K562 (cell line): ENCODE results near the gene SARS1. TPM values are rescaled to one million over a fixed set of nuclear protein-coding genes. Genes with fewer than 3 reads are reported as not detected.

Experiments
- CHD2 ChIP-seq: IDR thresholded peaks from 2 replicates; pipeline ENCODE4 v1.6.1; 2011; ENCODE audit warnings: low read depth, low read length
- CTBP1 ChIP-seq: fragments of 450-650 bp; IDR thresholded peaks from 2 replicates; pipeline ENCODE4 v1.6.1; 2016; ENCODE audit warnings: borderline replicate concordance
- DACH1 ChIP-seq: fragments of 450-650 bp; IDR thresholded peaks from 2 replicates; pipeline ENCODE4 v1.6.1; 2018; ENCODE audit not compliant: partially characterized antibody
- LEF1 ChIP-seq: fragments of 450-650 bp; IDR thresholded peaks from 2 replicates; pipeline ENCODE4 v1.6.1; 2016; ENCODE audit warnings: mild to moderate bottlenecking
- NR2C2 ChIP-seq, 2 experiments: fragments of 200-800 bp in 1 of 2; sonication (Bioruptor generic) in 1 of 2; sonication (generic) in 1 of 2; formaldehyde crosslinking in 1 of 2; IDR thresholded peaks; 2 replicates each; pipeline versions ENCODE4 v1.6.1 to v1.8.0; 2016 to 2022; ENCODE audit warnings: mild to moderate bottlenecking in 1 of 2, missing compliant biosample characterization in 1 of 2, missing genetic modification characterization in 1 of 2, missing genetic modification reagents in 1 of 2
- RAD51 ChIP-seq: fragments of 450-650 bp; IDR thresholded peaks from 2 replicates; pipeline ENCODE4 v1.7.1; 2016; ENCODE audit warnings: low read depth, mild to moderate bottlenecking, borderline replicate concordance
- SREBF1 ChIP-seq: fragments of 150-350 bp; IDR thresholded peaks from 2 replicates; pipeline ENCODE4 v1.6.1; 2014; ENCODE audit warnings: antibody characterized with exemption, low read depth, low read length, borderline replicate concordance
- STAG1 ChIP-seq: sonication (generic); formaldehyde crosslinking; IDR thresholded peaks from 2 replicates; pipeline ENCODE4 v1.5.0; 2020; ENCODE audit warnings: missing genetic modification reagents, borderline replicate concordance
- TEAD2 ChIP-seq: fragments of 450-650 bp; IDR thresholded peaks from 2 replicates; pipeline ENCODE4 v1.6.1; 2016; ENCODE audit warnings: missing genetic modification characterization, control low read depth, missing compliant biosample characterization
- ZNF232 ChIP-seq: sonication (generic); formaldehyde crosslinking; IDR thresholded peaks from 2 replicates; pipeline ENCODE4 v1.8.0; 2022; ENCODE audit warnings: mild to moderate bottlenecking, missing genetic modification reagents
- polyA plus RNA-seq, 8 experiments: library from polyadenylated mRNA; depleted of rRNA in 4 of 8; stranded (reverse) in 5 of 8; unstranded in 3 of 8; fragments of >200 nt; fragmentation: Nextera tagmentation in 2 of 8; fragmentation: Illumina TruSeq in 1 of 8; extraction: Ambion mirVana in 2 of 8; extraction: Trizol in 1 of 8; gene quantifications; 2 replicates each; pipeline versions ENCODE4 v1.2.1 to v1.2.3, GENCODE V29; 2011 to 2014; ENCODE audit warnings: inconsistent platforms in 1 of 8, missing spikeins in 1 of 8
- total RNA-seq, 7 experiments: library from RNA; depleted of rRNA in 6 of 7; stranded (reverse); fragments of >200 nt in 6 of 7; fragmentation: Illumina TruSeq in 2 of 7; extraction: Trizol in 2 of 7; gene quantifications; 2 replicates each; pipeline versions ENCODE4 v1.2.1 to v1.2.3, GENCODE V29; 2011 to 2021; ENCODE audit warnings: low replicate concordance in 1 of 7
- TF ChIP-seq, protein P1 (sequence below), 2 experiments: fragments of 450-650 bp; IDR thresholded peaks; 2 replicates each; pipeline ENCODE4 v1.6.1; 2018; ENCODE audit warnings: mild to moderate bottlenecking in 2 of 2, low read depth in 1 of 2; ENCODE audit not compliant: partially characterized antibody in 2 of 2
- TF ChIP-seq, protein P2 (sequence below): fragments of 450-650 bp; conservative IDR thresholded peaks from 2 replicates; pipeline ENCODE4 v1.6.1; 2016; ENCODE audit warnings: missing genetic modification characterization, low read depth, mild to moderate bottlenecking, control low read depth, missing compliant biosample characterization
- TF ChIP-seq, protein P3 (sequence below): fragments of 250-450 bp; sonication (Bioruptor Pico); IDR thresholded peaks from 2 replicates; pipeline ENCODE4 v1.8.0; 2022; ENCODE audit warnings: inconsistent platforms, mild to moderate bottlenecking, moderate library complexity, borderline replicate concordance
- TF ChIP-seq, protein P4 (sequence below): fragments of 450-650 bp; formaldehyde crosslinking; IDR thresholded peaks from 2 replicates; pipeline ENCODE4 v1.4.0; 2020; ENCODE audit warnings: mild to moderate bottlenecking
- TF ChIP-seq, protein P5 (sequence below), 2 experiments: fragments of 450-650 bp; conservative IDR thresholded peaks; 2 replicates each; pipeline ENCODE4 v1.6.1; 2017; ENCODE audit warnings: mild to moderate bottlenecking in 2 of 2, moderate library complexity in 2 of 2

SARS1 gene
- total and polyA plus RNA-seq, 9 of the 15 experiments (the other 6 are each of a cell fraction or from before 2014, with no cell fraction given): 221 to 623 (median 254) TPM

DNA sequence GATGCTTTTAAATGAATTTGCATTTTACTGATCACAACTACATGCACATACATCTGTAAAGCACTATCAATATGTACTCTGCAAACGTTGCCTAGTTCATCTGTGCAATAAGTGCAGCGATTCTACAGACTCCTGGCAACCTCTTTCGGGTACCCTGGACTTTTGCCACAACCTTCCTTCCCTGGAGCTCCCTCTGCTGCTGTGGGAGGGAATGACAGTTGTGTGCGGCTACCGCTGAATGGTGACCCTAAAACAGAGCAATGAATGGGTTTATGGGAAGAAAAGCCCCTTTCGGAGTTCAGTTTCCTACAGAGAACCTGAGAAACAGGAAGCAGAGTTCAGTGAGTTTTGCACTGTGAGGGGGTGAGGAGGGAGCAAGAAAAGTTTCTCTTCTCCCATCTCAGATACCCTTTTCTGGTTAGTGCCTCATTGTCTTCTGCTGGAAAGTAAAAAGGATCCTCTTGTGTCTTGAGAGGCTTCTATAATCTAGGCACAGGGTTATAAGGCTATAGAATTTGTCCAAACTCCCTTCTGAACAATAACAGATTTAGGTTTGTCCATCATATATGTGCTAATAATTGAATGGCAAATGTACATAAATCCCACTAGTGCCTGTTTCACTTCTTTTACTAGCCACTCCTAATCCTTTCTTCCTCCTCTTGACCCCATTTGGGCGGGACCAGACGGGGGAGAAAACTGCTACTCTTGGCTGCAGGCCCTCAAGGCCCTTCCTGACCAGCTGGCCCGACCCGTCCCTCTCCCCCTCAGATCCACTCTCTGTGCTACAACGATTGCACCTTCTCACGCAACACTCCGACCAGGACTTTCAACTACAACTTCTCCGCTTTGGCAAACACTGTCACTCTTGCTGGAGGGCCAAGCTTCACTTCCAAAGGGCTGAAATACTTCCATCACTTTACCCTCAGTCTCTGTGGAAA is 19.8 kb upstream of the SARS1 start (continued):
- TF ChIP-seq, protein P1, sequence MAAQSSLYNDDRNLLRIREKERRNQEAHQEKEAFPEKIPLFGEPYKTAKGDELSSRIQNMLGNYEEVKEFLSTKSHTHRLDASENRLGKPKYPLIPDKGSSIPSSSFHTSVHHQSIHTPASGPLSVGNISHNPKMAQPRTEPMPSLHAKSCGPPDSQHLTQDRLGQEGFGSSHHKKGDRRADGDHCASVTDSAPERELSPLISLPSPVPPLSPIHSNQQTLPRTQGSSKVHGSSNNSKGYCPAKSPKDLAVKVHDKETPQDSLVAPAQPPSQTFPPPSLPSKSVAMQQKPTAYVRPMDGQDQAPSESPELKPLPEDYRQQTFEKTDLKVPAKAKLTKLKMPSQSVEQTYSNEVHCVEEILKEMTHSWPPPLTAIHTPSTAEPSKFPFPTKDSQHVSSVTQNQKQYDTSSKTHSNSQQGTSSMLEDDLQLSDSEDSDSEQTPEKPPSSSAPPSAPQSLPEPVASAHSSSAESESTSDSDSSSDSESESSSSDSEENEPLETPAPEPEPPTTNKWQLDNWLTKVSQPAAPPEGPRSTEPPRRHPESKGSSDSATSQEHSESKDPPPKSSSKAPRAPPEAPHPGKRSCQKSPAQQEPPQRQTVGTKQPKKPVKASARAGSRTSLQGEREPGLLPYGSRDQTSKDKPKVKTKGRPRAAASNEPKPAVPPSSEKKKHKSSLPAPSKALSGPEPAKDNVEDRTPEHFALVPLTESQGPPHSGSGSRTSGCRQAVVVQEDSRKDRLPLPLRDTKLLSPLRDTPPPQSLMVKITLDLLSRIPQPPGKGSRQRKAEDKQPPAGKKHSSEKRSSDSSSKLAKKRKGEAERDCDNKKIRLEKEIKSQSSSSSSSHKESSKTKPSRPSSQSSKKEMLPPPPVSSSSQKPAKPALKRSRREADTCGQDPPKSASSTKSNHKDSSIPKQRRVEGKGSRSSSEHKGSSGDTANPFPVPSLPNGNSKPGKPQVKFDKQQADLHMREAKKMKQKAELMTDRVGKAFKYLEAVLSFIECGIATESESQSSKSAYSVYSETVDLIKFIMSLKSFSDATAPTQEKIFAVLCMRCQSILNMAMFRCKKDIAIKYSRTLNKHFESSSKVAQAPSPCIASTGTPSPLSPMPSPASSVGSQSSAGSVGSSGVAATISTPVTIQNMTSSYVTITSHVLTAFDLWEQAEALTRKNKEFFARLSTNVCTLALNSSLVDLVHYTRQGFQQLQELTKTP (IDR thresholded peaks at IDR 0.05; ENCODE audit: low read depth in 1 of 2, partially characterized antibody in 2 of 2): no peak
- TF ChIP-seq, protein P2, sequence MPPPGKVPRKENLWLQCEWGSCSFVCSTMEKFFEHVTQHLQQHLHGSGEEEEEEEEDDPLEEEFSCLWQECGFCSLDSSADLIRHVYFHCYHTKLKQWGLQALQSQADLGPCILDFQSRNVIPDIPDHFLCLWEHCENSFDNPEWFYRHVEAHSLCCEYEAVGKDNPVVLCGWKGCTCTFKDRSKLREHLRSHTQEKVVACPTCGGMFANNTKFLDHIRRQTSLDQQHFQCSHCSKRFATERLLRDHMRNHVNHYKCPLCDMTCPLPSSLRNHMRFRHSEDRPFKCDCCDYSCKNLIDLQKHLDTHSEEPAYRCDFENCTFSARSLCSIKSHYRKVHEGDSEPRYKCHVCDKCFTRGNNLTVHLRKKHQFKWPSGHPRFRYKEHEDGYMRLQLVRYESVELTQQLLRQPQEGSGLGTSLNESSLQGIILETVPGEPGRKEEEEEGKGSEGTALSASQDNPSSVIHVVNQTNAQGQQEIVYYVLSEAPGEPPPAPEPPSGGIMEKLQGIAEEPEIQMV (tag): no peak
- TF ChIP-seq ZNF232 (CRISPR knock-in tag) (no peak), STAG1 (CRISPR knock-in tag) (peak; percentile 22; the same call in 1 of the 2 replicates), CHD2 (no peak), SREBF1 (no peak), DACH1 (no peak), CTBP1 (peak; percentile 27; the same call in 1 of the 2 replicates), LEF1 (no peak), RAD51 (no peak), NR2C2 (CRISPR knock-in tag; IDR thresholded peaks at IDR 0.05) (no peak), NR2C2 (tag; IDR thresholded peaks at IDR 0.05) (no peak), TEAD2 (no peak)
- TF ChIP-seq, protein P3, sequence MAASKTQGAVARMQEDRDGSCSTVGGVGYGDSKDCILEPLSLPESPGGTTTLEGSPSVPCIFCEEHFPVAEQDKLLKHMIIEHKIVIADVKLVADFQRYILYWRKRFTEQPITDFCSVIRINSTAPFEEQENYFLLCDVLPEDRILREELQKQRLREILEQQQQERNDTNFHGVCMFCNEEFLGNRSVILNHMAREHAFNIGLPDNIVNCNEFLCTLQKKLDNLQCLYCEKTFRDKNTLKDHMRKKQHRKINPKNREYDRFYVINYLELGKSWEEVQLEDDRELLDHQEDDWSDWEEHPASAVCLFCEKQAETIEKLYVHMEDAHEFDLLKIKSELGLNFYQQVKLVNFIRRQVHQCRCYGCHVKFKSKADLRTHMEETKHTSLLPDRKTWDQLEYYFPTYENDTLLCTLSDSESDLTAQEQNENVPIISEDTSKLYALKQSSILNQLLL: no peak
- TF ChIP-seq, protein P4, sequence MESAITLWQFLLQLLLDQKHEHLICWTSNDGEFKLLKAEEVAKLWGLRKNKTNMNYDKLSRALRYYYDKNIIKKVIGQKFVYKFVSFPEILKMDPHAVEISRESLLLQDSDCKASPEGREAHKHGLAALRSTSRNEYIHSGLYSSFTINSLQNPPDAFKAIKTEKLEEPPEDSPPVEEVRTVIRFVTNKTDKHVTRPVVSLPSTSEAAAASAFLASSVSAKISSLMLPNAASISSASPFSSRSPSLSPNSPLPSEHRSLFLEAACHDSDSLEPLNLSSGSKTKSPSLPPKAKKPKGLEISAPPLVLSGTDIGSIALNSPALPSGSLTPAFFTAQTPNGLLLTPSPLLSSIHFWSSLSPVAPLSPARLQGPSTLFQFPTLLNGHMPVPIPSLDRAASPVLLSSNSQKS (CRISPR knock-in tag): no peak
- TF ChIP-seq, protein P5, sequence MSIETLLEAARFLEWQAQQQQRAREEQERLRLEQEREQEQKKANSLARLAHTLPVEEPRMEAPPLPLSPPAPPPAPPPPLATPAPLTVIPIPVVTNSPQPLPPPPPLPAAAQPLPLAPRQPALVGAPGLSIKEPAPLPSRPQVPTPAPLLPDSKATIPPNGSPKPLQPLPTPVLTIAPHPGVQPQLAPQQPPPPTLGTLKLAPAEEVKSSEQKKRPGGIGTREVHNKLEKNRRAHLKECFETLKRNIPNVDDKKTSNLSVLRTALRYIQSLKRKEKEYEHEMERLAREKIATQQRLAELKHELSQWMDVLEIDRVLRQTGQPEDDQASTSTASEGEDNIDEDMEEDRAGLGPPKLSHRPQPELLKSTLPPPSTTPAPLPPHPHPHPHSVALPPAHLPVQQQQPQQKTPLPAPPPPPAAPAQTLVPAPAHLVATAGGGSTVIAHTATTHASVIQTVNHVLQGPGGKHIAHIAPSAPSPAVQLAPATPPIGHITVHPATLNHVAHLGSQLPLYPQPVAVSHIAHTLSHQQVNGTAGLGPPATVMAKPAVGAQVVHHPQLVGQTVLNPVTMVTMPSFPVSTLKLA (conservative IDR thresholded peaks at IDR 0.05): peak; percentile 20 to 25; a peak in 1 of 4 replicates
